ENCODE measurements around the gene GP1BB.

GP1BB gene

GRCh38 chr22:19764299-19764593 lies 40.9 kb downstream of the GP1BB start:
- DNase-seq (ENCODE audit: insufficient read length, low spot score) (no peak), FAIRE-seq (no peak)

DNA sequence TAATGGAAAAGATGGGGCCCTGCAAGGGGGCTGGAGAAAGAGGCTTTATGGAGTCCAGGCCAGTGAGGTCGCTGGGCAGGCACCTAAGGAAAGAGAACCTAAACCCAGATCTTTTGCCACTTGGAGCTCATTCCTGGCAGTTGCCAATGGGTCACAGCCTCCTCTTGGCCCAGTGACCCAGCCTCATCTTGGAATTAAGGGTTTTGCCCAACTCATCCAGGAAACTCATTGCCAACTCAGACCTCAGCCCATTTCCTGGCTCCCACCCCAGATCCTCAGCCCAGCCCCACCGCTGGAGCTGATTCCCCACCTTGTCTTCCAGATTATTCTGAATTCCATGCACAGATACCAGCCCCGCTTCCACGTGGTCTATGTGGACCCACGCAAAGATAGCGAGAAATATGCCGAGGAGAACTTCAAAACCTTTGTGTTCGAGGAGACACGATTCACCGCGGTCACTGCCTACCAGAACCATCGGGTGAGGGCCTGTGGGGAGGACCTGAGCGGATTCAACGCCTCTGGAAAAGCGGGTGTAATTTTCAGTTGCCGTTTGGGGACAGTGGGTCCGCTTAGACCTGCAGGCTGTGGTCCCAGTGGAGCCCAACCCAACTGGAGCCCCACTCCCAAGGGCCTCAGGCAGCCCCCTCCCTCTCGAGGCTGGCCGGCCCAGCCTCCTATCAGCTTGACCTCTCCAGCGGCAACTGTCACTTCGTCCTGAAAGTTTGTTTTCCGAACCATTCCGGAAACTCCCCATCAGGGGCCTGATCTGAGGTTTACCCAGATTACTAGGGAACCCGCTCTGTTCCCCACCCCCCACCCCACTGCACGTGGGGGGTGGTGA lies 41.5 kb downstream of the GP1BB start:
- FAIRE-seq (no peak), DNase-seq (ENCODE audit: insufficient read length, low spot score) (no peak)

DNA sequence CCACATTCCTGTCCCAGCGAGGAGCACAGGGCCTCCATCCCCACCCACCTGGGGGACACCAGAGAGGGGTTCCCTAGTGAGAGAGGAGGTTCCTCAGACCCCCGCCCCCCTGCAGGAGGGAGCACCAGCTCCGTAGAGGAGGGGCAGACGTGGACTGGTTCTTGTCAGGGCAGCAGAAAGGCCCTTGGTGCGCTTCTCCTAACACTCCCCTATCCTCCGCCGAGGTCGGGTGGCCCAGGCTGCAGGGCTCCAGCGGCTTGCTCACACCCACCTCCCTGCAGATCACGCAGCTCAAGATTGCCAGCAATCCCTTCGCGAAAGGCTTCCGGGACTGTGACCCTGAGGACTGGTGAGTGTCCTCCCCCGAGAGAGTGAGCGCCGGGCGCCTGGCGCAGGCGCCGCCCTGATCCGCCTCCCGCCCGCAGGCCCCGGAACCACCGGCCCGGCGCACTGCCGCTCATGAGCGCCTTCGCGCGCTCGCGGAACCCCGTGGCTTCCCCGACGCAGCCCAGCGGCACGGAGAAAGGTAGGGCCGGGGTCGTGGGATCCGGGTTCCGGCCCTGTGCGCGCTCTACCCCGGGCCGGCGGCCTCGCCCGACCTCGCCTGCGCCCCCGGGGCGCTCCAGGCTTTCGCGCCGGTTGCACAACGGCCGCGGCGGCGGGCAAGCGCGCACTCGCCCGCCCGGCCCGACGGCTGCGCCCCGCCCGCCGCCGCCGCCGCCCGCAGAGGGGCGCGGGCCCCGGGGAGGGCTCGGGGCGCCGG lies 42.3 kb downstream of the GP1BB start:
- FAIRE-seq (no peak), DNase-seq (ENCODE audit: insufficient read length, low spot score) (no peak)

- DNase-seq (ENCODE audit: insufficient read length, low spot score) (no peak), FAIRE-seq (no peak)
Observed at GRCh38 chr22:19766240-19766510, 42.8 kb downstream of the GP1BB start.

DNA sequence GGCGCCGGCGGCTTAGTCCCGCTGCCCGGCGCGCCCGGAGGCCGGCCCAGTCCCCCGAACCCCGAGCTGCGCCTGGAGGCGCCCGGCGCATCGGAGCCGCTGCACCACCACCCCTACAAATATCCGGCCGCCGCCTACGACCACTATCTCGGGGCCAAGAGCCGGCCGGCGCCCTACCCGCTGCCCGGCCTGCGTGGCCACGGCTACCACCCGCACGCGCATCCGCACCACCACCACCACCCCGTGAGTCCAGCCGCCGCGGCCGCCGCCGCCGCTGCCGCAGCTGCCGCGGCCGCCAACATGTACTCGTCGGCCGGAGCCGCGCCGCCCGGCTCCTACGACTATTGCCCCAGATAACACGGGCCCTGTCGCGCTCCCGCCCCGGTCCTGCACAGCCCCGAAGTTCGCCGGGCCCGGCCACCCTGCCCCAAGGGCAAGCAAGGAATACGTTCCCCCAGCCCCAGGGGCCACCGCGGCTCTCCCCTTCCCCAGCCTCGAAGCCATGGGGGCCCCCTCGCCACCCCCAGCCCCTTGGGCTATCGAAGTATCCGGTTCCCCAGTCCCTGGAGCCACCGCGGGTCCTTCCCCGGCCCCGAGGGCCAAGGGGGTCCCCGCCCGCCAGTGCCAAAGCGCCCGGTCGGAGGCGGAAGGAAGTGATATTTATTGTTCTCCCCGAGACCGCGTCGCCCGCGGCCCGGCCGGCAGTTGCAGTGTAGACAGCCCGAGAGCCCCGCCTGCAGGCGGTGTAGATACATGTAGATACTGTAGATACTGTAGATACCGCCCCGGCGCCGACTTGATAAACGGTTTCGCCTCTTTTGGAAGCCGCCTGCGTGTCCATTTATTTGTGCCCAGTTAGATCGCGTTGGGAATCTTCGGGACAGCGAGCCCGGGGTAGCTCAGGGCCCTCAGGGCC lies 43.4 kb downstream of the GP1BB start:
- FAIRE-seq (no peak), DNase-seq (ENCODE audit: insufficient read length, low spot score) (no peak)

DNA sequence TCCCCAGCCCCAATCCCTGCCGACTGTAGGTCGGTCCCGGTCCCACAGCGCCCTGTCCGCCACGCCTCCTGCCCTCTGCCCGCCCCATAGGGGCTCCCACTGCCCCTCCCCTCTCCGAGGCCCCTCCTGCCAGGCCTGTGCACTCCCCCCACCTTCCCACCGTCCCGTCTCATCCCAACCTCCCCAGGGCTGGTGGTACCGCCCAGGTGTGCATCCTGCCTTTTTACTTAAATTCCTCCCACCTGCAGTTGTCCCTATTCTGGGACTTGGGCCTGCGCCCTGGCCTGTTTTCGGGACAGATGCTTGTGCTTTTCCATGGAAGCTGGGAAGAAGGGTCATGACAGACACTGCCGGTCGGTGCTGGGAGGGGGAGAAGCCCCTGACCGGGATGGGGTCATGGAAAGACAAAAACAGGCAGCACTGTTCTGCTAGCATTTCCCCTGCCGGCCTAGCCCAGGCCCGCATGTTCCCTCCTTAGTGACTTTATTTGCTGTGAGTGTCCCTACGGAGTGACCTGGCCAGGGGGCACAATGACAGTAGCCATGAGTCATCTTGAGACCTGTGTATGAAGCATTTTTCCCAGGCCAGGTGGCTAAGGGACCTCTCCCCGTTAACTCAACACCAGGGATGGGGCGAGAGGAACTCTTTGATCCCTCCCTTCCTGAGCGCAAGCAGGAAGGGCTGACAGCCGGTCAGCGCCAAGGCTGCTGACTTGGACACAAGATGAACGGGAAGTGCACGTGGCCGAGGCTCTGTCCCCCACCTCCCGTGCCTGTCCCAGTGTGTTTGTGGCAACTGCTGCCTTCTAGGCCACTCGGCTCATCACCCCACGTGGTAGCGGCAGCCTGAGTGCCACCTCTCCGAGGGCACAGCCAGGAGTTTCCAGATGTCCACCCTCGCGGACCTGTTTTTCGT lies 44.3 kb downstream of the GP1BB start:
- no peak for FAIRE-seq

GRCh38 chr22:19769393-19769715 lies 46.0 kb downstream of the GP1BB start:
- no peak for FAIRE-seq

More for the DNA sequence above, 44.3 kb downstream of the GP1BB start:
- DNase-seq (ENCODE audit: insufficient read length, low spot score), result no peak

DNA sequence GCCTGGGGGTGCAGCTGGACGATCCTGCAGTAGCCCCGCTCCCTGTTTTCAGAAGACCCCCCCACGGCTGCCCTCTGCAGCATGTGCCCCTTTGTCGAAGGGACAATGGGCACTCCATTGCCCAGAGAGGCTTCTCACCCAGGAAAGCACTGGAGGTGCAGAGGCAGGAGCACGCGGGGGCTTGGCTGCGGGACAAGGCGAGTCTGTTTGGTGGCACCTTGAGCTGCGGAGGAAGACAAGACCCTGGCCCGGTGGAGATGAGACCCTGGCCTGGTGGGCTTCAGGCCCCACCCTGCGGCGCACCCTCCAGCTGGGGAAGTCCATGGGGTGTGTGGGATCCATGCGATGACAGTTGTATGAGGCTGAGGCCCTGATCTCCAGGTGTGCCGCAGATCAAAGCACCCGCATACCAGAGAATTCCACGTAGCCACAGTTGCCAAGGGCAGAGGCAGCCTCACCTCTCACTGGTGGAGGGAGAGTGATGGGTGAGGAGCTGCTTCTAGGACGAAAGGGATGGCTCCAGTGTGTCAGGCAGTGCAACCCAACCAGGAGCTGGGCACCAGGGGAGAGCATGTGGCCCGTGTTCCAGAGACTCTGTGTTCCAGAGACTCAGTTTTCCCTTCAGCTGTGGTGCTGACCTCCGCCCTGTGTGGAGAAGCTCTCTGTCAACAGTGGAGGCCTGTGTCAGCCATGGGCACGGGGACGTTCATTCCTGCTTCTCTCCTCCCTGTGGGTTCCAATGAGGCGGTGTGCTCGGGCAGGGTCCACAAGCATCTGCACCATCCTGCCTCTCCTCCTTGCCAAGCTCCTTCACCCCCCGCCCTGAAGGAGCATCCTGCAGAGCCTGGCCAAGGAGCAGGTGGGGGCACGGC lies 47.2 kb downstream of the GP1BB start:
- no peak for DNase-seq (ENCODE audit: insufficient read length, low spot score)
- no peak for FAIRE-seq

More at GRCh38 chr22:19769393-19769715, 46.0 kb downstream of the GP1BB start:
- DNase-seq (ENCODE audit: insufficient read length, low spot score), result no peak

- no peak for FAIRE-seq
- no peak for DNase-seq (ENCODE audit: insufficient read length, low spot score)
Observed at GRCh38 chr22:19772422-19772672, 49.0 kb downstream of the GP1BB start.

DNA sequence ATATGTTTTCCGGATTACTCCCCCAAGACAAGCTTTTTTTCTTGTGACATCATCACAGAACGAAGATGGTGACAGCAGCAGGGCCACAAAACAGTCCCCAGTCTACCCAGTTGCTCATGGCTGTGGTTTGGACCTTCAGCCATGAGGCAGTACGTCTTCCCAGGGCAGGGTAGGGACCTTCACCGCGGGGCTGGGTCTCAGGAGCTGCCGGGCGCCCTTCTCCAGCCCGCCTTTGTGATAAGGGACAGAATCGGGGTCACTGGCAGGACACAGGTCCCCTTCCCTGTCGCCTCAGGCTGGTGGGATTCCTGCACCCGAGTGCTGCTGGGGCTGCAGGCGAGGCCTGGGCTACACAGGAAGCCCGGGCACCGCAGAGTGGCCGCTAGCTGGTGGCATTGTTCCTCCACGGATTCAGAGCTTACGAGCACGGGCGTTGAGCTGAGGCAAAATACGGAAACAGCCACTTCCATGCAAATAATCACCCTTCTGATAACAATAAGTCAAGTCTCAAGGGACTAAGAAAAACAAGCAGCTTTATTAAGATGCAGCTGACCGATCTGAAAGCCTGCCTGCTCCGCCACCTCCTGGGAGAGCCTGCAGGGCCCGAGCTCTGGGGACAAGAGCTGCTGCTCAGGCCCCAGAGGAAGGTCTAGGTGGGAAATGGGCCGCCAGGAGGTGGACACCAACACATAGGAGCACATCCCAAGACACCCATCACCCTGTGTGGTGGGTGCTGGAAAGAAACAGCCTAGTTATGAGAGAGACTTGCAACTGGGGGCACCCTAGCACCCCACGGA lies 49.5 kb downstream of the GP1BB start:
- no peak for DNase-seq (ENCODE audit: insufficient read length, low spot score)
- FAIRE-seq, result no peak

DNA sequence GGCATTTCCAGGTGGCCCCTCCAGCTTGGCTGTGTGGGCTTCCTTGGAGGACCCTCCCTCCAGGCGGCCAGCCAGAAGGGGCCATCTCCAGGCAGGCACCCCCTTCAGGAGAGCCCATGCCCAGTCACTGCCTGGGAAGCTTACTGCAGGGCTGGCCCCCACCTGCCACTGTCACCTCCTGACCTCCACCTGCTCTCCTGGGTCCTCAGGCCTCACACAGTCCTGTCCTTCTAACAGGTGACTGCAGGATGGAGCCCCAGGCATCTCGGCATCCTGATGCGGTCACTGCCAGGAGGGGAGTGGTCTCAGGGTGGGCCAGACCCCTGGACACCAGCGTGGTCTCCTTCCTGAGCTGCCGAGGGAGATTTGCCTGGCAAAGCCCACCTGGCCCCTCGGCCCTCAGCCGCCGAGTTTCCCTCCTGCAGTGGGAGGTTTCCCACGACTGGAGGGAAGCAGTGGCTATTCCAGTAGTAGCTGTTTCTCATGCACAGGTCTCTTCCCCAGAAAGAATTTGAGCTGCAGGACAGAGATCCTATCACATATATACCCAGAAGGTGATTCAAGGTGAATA lies 50.2 kb downstream of the GP1BB start:
- DNase-seq (ENCODE audit: insufficient read length, low spot score), result no peak
- FAIRE-seq, result no peak
